ENCODE results near the gene YWHAB. TPM values are rescaled to one million over a fixed set of nuclear protein-coding genes. Genes with fewer than 3 reads are reported as not detected.
A peak's percentile ranks its signal among the peaks of the same experiment; 100 is the strongest.

Gene YWHAB
- total and polyA plus RNA-seq, 8 donors = 164 to 228 (median 192) TPM

DNA sequence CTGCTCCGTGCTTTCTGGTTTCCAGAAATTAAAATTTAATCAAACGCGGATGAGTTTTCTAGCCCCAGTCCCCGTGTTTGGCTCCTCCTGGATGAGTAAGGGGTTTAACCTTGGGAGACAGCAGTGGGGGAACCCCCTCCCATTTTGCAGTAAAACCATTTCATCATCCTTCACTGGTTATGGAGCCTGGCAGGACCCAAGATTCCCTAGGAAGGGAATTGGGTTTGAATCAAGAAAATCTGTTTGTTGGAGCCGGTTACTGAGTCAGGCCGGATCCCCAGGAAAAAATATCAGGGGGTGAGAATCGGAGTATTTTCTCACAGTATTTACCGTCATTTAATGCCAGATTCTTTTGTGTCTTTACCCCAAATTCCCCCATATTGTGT is 754 bp downstream of the YWHAB start:
- Histone ChIP-seq H3K36me3 (no peaks in the 10 kb centered on the region), H3K27ac (peak overlapping the region; percentile 97 to 100), H3K9me3 (no peaks in the 10 kb centered on the region), H3K27me3 (no peaks in the 10 kb centered on the region), H3K4me1 (peaks cover 19 to 56% of the 10 kb centered on the region in 2 donors), H3K4me3 (peak overlapping the region; percentile 96 to 100)
- DNase-seq = no peak
- TF ChIP-seq, protein P1, sequence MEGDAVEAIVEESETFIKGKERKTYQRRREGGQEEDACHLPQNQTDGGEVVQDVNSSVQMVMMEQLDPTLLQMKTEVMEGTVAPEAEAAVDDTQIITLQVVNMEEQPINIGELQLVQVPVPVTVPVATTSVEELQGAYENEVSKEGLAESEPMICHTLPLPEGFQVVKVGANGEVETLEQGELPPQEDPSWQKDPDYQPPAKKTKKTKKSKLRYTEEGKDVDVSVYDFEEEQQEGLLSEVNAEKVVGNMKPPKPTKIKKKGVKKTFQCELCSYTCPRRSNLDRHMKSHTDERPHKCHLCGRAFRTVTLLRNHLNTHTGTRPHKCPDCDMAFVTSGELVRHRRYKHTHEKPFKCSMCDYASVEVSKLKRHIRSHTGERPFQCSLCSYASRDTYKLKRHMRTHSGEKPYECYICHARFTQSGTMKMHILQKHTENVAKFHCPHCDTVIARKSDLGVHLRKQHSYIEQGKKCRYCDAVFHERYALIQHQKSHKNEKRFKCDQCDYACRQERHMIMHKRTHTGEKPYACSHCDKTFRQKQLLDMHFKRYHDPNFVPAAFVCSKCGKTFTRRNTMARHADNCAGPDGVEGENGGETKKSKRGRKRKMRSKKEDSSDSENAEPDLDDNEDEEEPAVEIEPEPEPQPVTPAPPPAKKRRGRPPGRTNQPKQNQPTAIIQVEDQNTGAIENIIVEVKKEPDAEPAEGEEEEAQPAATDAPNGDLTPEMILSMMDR (IDR thresholded peaks at IDR 0.05) = peak in 1 of 2 donors; percentile 2
- ATAC-seq = no peak
- intact Hi-C loops (cut with DNase I) = no loop called here

DNA sequence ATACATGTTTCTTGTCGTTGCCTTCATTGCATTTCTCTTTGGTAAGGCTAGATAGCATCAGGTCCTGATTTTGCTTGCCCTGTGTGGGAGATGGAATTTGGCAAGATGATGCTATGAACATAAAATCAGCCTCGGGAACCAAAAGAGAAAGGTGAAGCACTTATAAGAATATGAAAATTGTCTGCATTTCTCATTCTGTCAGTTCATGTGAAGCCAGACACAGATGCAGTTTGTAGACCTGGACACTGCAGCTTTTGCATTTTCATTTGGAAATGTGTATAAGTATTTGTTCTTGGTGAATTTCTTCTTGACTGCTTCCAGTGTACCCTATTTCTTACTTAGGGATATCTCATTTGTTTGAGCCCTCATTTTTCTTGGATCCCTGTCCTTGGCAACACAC is 1.3 kb downstream of the YWHAB start:
- TF ChIP-seq, protein P1 (IDR thresholded peaks at IDR 0.05) = no peak
- ATAC-seq (no peak), DNase-seq (no peak)
- peak overlapping the region in 1 of 2 donors; percentile 100 for H3K27ac ChIP-seq
- H3K9me3 ChIP-seq = no peaks in the 10 kb centered on the region
- H3K27me3 ChIP-seq = no peaks in the 10 kb centered on the region
- intact Hi-C loops (cut with DNase I) = no loop called here
- H3K4me1 ChIP-seq = peaks cover 19 to 62% of the 10 kb centered on the region in 2 donors
- peak overlapping the region; percentile 96 to 100 for H3K4me3 ChIP-seq
- H3K36me3 ChIP-seq = no peaks in the 10 kb centered on the region

DNA sequence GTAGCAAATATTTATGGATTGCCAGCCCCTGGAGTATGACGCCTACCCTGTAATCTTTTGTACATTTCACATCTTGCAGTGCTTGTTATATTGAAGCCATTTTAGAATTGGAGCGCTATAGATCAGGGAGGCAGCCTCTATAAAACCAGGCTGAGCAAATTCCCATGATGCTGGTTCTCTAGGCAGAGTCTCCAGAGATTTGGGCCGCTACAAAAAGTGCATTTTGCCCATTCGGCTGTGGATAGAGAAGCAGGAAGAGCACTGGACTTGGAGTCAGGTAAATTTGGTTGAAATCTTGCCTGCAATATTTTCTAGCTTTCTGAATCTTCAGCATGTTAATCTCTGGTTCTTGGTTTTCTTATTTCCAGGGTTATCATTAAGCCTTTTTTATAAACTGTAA is 2.0 kb downstream of the YWHAB start:
- peak overlapping the region in 1 of 2 donors; percentile 96 for H3K4me3 ChIP-seq
- TF ChIP-seq, protein P1 (IDR thresholded peaks at IDR 0.05) = no peak
- intact Hi-C loops (cut with DNase I) = no loop called here
- DNase-seq (no peak), ATAC-seq (no peak)
- peaks cover 19 to 68% of the 10 kb centered on the region in 2 donors for H3K4me1 ChIP-seq
- no peaks in the 10 kb centered on the region for H3K27me3 ChIP-seq
- H3K9me3 ChIP-seq = no peaks in the 10 kb centered on the region
- no peaks in the 10 kb centered on the region for H3K36me3 ChIP-seq
- H3K27ac ChIP-seq = no peak overlapping the region

DNA sequence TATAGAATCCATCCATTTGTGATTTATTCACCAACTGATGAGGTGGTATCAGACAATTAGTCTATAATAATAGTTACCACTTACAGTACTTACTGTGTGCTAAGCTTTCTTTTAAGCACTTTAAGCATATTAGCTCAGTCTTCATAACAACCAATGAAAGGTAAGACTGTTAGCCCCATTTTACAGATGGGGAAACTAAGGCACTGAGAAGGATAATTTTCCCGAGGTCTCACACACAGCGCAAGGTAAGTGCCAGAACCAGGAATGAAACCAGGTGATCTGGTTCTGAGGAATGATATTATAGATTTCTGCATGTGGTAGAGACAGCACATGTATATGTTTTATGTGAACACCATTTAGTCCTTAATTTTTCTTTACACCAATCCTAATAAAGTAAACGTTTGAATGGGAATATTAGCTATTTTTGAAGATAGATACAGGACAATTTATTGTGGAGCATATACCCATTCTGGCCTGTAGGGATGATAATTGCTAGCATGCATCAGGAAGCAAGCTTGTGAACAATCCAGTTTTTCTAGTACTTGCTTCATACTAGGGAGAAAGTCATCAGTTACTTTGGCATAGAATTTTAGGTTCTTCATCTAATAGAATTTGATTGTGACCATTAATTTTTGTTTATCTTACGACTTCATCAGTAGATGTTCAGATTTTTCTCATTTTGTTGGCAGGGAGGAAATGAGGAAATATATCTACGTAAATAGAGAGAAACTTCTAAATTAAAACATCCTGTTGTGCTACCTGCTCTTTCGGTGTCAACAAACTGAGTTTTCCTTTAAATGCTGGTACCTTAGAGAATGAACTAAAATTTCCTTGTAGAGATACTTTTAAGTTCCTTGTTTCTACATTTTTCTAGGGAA is 3.0 kb downstream of the YWHAB start:
- Histone ChIP-seq H3K27me3 (no peaks in the 10 kb centered on the region), H3K27ac (no peak overlapping the region), H3K4me3 (peak overlapping the region in 1 of 2 donors; percentile 96), H3K36me3 (no peaks in the 10 kb centered on the region), H3K9me3 (no peaks in the 10 kb centered on the region), H3K4me1 (peaks cover 19 to 77% of the 10 kb centered on the region in 2 donors)
- ATAC-seq = no peak
- intact Hi-C loops (cut with DNase I) = no loop called here
- DNase-seq = no peak
- TF ChIP-seq, protein P1 (IDR thresholded peaks at IDR 0.05) = peak in 1 of 2 donors; percentile 20

DNA sequence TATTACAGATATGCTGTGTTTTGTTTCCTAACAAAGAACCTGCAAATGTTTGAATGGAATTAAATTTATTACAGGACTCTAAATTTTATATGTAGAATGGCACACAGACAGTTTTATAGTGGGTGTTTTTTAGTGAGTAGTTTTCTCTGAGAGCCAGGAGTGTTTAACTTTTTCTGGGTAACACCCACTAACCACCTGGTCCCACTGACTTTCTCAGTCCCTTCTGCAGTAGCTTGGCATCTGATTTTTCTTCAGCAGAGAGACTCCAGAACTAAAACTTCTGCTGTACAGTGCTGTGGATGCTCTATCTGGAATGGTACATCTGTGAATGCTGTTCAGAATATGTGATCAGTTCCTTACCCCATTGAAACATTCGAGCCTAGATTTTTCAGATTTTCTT is 6.3 kb downstream of the YWHAB start:
- no peaks in the 10 kb centered on the region for H3K9me3 ChIP-seq
- DNase-seq (no peak), ATAC-seq (no peak)
- H3K4me3 ChIP-seq = no peak overlapping the region
- no peaks in the 10 kb centered on the region for H3K27me3 ChIP-seq
- H3K4me1 ChIP-seq = peaks cover 22 to 99% of the 10 kb centered on the region in 2 donors
- H3K27ac ChIP-seq = no peak overlapping the region
- H3K36me3 ChIP-seq = peaks cover 0 to 4% of the 10 kb centered on the region in 2 donors
- intact Hi-C loops (cut with DNase I) = no loop called here
- TF ChIP-seq, protein P1 (IDR thresholded peaks at IDR 0.05) = no peak

Data from left lung (tissue), 10 donors.